Aorta (tissue), 5 donors: Measurements from ENCODE around the gene NFIA. TPM values are rescaled to one million over a fixed set of nuclear protein-coding genes. Genes with fewer than 3 reads are reported as not detected.

Experiments
- ATAC-seq: fragments of 200-7000 bp; cut with Tn5 transposase; one replicate; pipeline ENCODE4 v1.9.1; 2022; ENCODE audit warnings: moderate library complexity; ENCODE audit not compliant: low FRiP score
- DNase-seq, 2 donors: peaks; one replicate each; pipeline ENCODE4 v3.0.0-alpha.2; 2020
- H3K27ac ChIP-seq, 2 donors: one replicate each; pipeline ENCODE4 v1.5.1; 2013; ENCODE audit warnings: low read length in 2 of 2, mild to moderate bottlenecking in 2 of 2, moderate library complexity in 2 of 2, control low read depth in 1 of 2, inconsistent platforms in 1 of 2, low read depth in 1 of 2
- H3K27me3 ChIP-seq, 2 donors: one replicate each; pipeline ENCODE4 v1.6.1; 2013; ENCODE audit warnings: control low read depth in 1 of 2, low read length in 1 of 2, mild to moderate bottlenecking in 1 of 2, moderate library complexity in 1 of 2; ENCODE audit not compliant: insufficient read depth in 2 of 2, control insufficient read depth in 1 of 2
- H3K36me3 ChIP-seq, 2 donors: one replicate each; pipeline ENCODE4 v1.6.1; 2013; ENCODE audit warnings: control low read depth in 1 of 2, low read length in 1 of 2, mild to moderate bottlenecking in 1 of 2; ENCODE audit not compliant: insufficient read depth in 2 of 2, control insufficient read depth in 1 of 2
- H3K4me1 ChIP-seq, 2 donors: one replicate each; pipeline ENCODE4 v1.6.1; 2013; ENCODE audit warnings: low read length in 2 of 2, control low read depth in 1 of 2, mild to moderate bottlenecking in 1 of 2, moderate library complexity in 1 of 2; ENCODE audit not compliant: insufficient read depth in 2 of 2, control insufficient read depth in 1 of 2
- H3K4me3 ChIP-seq, 2 donors: one replicate each; pipeline ENCODE4 v1.5.1; 2013; ENCODE audit warnings: low read length in 2 of 2, control low read depth in 1 of 2, mild to moderate bottlenecking in 1 of 2
- H3K9me3 ChIP-seq: one replicate; pipeline ENCODE4 v1.6.1; 2013; ENCODE audit warnings: mild to moderate bottlenecking, low read length; ENCODE audit not compliant: control insufficient read depth
- WGBS, 2 donors: extraction: QIAGEN DNeasy Blood & Tissue Kit; methylation state at CpG; one replicate each; pipeline ENCODE4 v1.1.7; 2013; 5-methylcytosine and 5-hydroxymethylcytosine counted together
- intact Hi-C, 2 donors: fragments of 100-400 bp; cut with DNase I; formaldehyde crosslinking; loops; one replicate each; pipeline versions ENCODE4 v1.14.2 to v1.15.0; 2022
- polyA plus RNA-seq, 2 donors: library from polyadenylated mRNA; stranded (reverse); fragments of 200-250 nt; gene quantifications; one replicate each; pipeline ENCODE4 v1.2.3, GENCODE V29; 2013
- total RNA-seq, 2 donors: library from RNA; stranded (reverse); fragmentation: NEBNext Ultra II Directional; extraction: Animal tissue kit (Norgen Biotek cat#: 25700); gene quantifications; one replicate each; pipeline ENCODE4 v1.2.1, GENCODE V29; 2021
- donor health status: healthy with polysubstance abuse.
- donor health status: Bipolar disorder and iron deficiency.
- donor health status: DM: no; HTN: no; CAD: no.
- donor health status: DM: no; HTN: no; CAD: no.
- donor health status: DM: yes; HTN: yes; CAD: no.

The NFIA gene
- total and polyA plus RNA-seq, 4 donors = 15.3 to 221 (median 82.4) TPM

DNA sequence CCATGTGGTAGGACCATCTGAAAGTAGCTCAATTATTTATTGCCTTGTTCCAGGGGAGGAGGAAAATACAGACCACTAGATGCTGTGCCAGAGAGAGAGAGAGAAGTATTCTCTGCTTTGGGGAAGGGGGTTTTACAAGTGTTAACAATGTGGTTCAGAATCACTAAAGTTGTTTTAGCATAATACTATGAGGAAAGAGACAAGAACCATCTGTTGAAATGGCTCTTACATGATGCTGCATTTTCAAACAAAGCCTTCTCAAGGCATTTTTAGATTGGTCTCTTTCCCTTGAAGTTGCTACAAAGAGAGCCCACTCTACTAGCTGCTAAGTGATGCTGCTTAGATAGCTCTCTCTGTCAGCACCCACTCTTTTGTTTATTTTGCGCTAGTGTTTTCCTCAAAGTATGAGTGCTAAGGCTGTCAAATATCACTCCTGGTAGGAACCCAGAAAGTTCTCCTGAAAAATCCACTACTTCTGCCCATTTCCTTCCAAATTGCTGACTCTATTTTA, 255.1 kb downstream of the NFIA start:
- DNase-seq (no peak), ATAC-seq (no peak)
- intact Hi-C loops = loop anchor here (5.0 to 10.0 kb wide), 7 partner anchors 50 to 285 kb away; partner anchors contain the start of gene NFIA (in 2 of the 2)
- Histone ChIP-seq H3K9me3 (no peaks in the 10 kb centered on the region), H3K27ac (peak overlapping the region; percentile 94 to 99), H3K27me3 (no peaks in the 10 kb centered on the region), H3K4me1 (peaks cover 4 to 6% of the 10 kb centered on the region in 2 donors), H3K4me3 (no peak overlapping the region), H3K36me3 (peaks cover 0 to 2% of the 10 kb centered on the region in 2 donors)
- 10 to 15% methylated on average over 1 of the region's 1 CpG for WGBS, 2 donors

GRCh38 chr1:61337981-61338848, 255.9 kb downstream of the NFIA start:
- Histone ChIP-seq H3K27me3 (no peaks in the 10 kb centered on the region), H3K36me3 (peaks cover 0 to under 1% of the 10 kb centered on the region in 2 donors), H3K27ac (peak overlapping the region; percentile 94 to 99), H3K9me3 (no peaks in the 10 kb centered on the region), H3K4me3 (peak overlapping the region in 1 of 2 donors; percentile 48), H3K4me1 (peaks cover 4% of the 10 kb centered on the region in 2 donors)
- ATAC-seq (peak; percentile 91), DNase-seq (peak; percentile 84)
- WGBS, 2 donors = 4% methylated on average over 13 of the region's 13 CpGs
- intact Hi-C loops = loop anchor here (2.0 to 10.0 kb wide), 8 partner anchors 51 to 287 kb away; partner anchors contain the start of gene NFIA (in 2 of the 2)

DNA sequence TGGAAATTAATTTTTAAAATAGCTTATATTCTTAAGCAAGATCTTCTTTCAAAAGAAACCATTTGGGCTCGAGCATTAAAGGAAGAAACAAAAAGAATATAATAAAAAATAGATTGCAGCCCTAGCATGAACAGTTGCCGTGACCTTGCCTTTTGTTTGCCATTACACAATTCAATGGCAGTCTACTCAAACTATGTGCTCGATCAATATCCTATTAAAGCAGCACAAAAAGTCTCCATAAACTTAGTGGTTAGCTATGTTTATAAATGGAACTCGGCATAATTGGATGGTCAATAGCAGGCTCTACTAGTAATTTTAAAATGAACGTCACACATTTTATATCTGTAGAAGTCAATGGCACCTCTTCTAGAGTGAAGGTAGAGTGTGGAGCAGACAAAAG, 256.5 kb downstream of the NFIA start:
- H3K27me3 ChIP-seq = no peaks in the 10 kb centered on the region
- peaks cover 4% of the 10 kb centered on the region in 2 donors for H3K4me1 ChIP-seq
- H3K9me3 ChIP-seq = no peaks in the 10 kb centered on the region
- WGBS, 2 donors = 57 to 65% methylated on average over 5 of the region's 5 CpGs
- ATAC-seq (no peak), DNase-seq (no peak)
- peak overlapping the region; percentile 36 to 75 for H3K27ac ChIP-seq
- H3K36me3 ChIP-seq = no peaks in the 10 kb centered on the region
- peak overlapping the region in 1 of 2 donors; percentile 48 for H3K4me3 ChIP-seq
- intact Hi-C loops = loop anchor here (2.0 to 10.0 kb wide), 8 partner anchors 52 to 288 kb away; partner anchors contain the start of gene NFIA (in 2 of the 2)

DNA sequence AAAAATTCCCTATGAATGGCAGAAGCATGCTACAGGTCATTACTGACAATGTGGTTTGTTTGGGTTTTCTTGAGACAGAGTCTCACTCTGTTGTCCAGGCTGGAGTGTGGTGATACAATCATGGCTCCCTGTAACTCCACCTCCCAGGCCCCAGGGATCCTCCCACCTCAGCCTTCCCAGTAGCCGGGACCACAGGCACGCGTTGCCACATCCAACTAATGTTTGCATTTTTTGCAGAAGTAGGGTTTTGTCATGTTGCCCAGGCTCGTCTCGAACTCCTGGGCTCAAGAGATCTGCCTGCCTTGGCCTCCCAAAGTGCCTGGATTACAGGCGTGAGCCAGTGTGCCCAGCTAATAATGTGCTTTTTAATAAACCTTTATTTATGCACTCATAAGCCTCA, 259.1 kb downstream of the NFIA start:
- Histone ChIP-seq H3K4me1 (peaks cover 0 to 4% of the 10 kb centered on the region in 2 donors), H3K27me3 (no peaks in the 10 kb centered on the region), H3K27ac (peak overlapping the region in 1 of 2 donors; percentile 38), H3K4me3 (no peak overlapping the region), H3K36me3 (no peaks in the 10 kb centered on the region), H3K9me3 (no peaks in the 10 kb centered on the region)
- peak in 1 of 2 donors; percentile 52 for DNase-seq
- intact Hi-C loops = loop anchor here in 1 of 2 donors (5.0 kb wide), 1 partner anchor 511 kb away; no protein-coding TSS in a partner anchor
- WGBS, 2 donors = 39 to 55% methylated on average over 6 of the region's 6 CpGs
- ATAC-seq = no peak

DNA sequence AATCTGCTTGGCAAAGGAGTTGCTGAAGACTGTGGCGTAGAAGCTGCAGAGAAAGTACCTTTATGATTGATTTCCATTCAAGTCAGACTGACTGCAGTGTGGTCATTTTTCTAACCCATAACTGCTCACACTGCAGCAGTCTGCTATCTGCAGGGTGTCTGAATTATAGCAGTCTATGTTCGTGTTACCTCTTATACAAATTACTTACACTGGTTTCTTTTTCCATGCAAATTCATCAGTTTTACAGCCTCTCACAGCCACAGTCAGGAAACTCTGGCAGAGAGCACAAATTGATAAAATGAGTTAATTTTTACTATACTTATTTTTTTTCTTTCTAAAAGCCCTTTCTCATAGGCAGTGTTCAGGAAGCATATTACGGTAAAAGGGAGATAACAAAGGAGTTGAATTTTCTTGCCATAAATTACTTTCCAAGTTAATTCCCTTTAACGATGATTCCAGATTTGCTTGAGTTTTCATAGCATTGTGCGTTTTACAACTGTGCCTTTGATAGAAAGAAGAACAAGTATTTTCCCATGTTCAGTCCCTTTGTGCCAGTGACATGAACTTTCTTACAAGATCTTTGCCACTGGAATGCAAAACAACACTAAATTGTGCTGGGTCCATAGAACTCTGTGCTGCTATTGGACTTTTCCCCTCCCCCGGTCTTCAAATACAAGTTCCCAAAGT, 261.5 kb downstream of the NFIA start:
- peak overlapping the region in 1 of 2 donors; percentile 64 for H3K27ac ChIP-seq
- ATAC-seq (peak; percentile 31), DNase-seq (no peak)
- intact Hi-C loops = loop anchor here in 1 of 2 donors (5.0 kb wide), 1 partner anchor 508 kb away; no protein-coding TSS in a partner anchor
- H3K36me3 ChIP-seq = peaks cover 0 to 2% of the 10 kb centered on the region in 2 donors
- no peaks in the 10 kb centered on the region for H3K4me1 ChIP-seq
- no peaks in the 10 kb centered on the region for H3K27me3 ChIP-seq
- no peaks in the 10 kb centered on the region for H3K9me3 ChIP-seq
- 11 to 13% methylated on average over 6 of the region's 6 CpGs for WGBS, 2 donors
- H3K4me3 ChIP-seq = peak overlapping the region in 1 of 2 donors; percentile 10

- Histone ChIP-seq H3K36me3 (peaks cover 0 to 2% of the 10 kb centered on the region in 2 donors), H3K27ac (no peak overlapping the region), H3K4me1 (no peaks in the 10 kb centered on the region), H3K9me3 (no peaks in the 10 kb centered on the region), H3K4me3 (no peak overlapping the region), H3K27me3 (no peaks in the 10 kb centered on the region)
- intact Hi-C loops = loop anchor here in 1 of 2 donors (5.0 kb wide), 1 partner anchor 508 kb away; no protein-coding TSS in a partner anchor
- DNase-seq (no peak), ATAC-seq (no peak)
- WGBS, 2 donors = 7 to 10% methylated on average over 2 of the region's 2 CpGs
Measured at GRCh38 chr1:61344696-61345095, 262.3 kb downstream of the NFIA start.

- WGBS, 2 donors = 78 to 81% methylated on average over 3 of the region's 3 CpGs
- no peaks in the 10 kb centered on the region for H3K27me3 ChIP-seq
- intact Hi-C loops = no loop called here
Measured at GRCh38 chr1:61348025-61348665, 265.8 kb downstream of the NFIA start.

More at GRCh38 chr1:61348025-61348665, 265.8 kb downstream of the NFIA start:
- Histone ChIP-seq H3K9me3 (no peaks in the 10 kb centered on the region), H3K36me3 (peaks cover 4 to 5% of the 10 kb centered on the region in 2 donors), H3K4me3 (no peak overlapping the region), H3K4me1 (peaks cover 0 to 3% of the 10 kb centered on the region in 2 donors), H3K27ac (no peak overlapping the region)
- no peak for DNase-seq
- no peak for ATAC-seq
